AML-193 (cell line): ENCODE results near the gene PGRMC2.

Experiments used
- DNase-seq, 2 experiments: peaks; one replicate each; lab custom pipeline; 2025; lab: John Stamatoyannopoulos, UW

PGRMC2 gene

GRCh38 chr4:128287141-128287870 lies at the start of gene PGRMC2:
TSS of gene PGRMC2 (minus strand) at chr4:128287813. CDS start at chr4:128287790, 23 bp downstream.
- DNase-seq, result no peak

- DNase-seq, result no peak
Measured at GRCh38 chr4:128335541-128335940, 47.9 kb upstream of the PGRMC2 start.

GRCh38 chr4:128334256-128334655 lies 46.6 kb upstream of the PGRMC2 start:
- no peak for DNase-seq

GRCh38 chr4:128333309-128334018 lies 45.9 kb upstream of the PGRMC2 start:
- no peak for DNase-seq

- no peak for DNase-seq
Measured at GRCh38 chr4:128332081-128332480, 44.5 kb upstream of the PGRMC2 start.

- DNase-seq, result no peak
Measured at GRCh38 chr4:128329638-128330037, 42.0 kb upstream of the PGRMC2 start.

GRCh38 chr4:128328106-128328505 lies 40.5 kb upstream of the PGRMC2 start:
- no peak for DNase-seq

- no peak for DNase-seq
Measured at GRCh38 chr4:128323401-128323800, 35.8 kb upstream of the PGRMC2 start.

- no peak for DNase-seq
Measured at GRCh38 chr4:128322986-128323385, 35.4 kb upstream of the PGRMC2 start.

- DNase-seq, result no peak
Measured at GRCh38 chr4:128322311-128322710, 34.7 kb upstream of the PGRMC2 start.

GRCh38 chr4:128320656-128321055 lies 33.0 kb upstream of the PGRMC2 start:
- no peak for DNase-seq

- DNase-seq, result no peak
Measured at GRCh38 chr4:128315756-128316520, 28.3 kb upstream of the PGRMC2 start.

- DNase-seq, result no peak
Measured at GRCh38 chr4:128311659-128312403, 24.2 kb upstream of the PGRMC2 start.

GRCh38 chr4:128310266-128310697 lies 22.7 kb upstream of the PGRMC2 start:
- DNase-seq, result no peak

- no peak for DNase-seq
Measured at GRCh38 chr4:128309585-128309984, 22.0 kb upstream of the PGRMC2 start.

GRCh38 chr4:128308986-128309385 lies 21.4 kb upstream of the PGRMC2 start:
- DNase-seq, result no peak

- DNase-seq, result no peak
Measured at GRCh38 chr4:128307123-128307571, 19.5 kb upstream of the PGRMC2 start.

GRCh38 chr4:128305942-128306341 lies 18.3 kb upstream of the PGRMC2 start:
- DNase-seq, result no peak

- no peak for DNase-seq
Measured at GRCh38 chr4:128303986-128304385, 16.4 kb upstream of the PGRMC2 start.

GRCh38 chr4:128303405-128303785 lies 15.8 kb upstream of the PGRMC2 start:
- DNase-seq, result no peak

GRCh38 chr4:128301979-128302378 lies 14.4 kb upstream of the PGRMC2 start:
- DNase-seq, result no peak

GRCh38 chr4:128299848-128300247 lies 12.2 kb upstream of the PGRMC2 start:
- DNase-seq, result no peak
